Mucosa of gallbladder (tissue), 1 donor: ENCODE results near the gene PSMD14. TPM values are rescaled to one million over a fixed set of nuclear protein-coding genes. Genes with fewer than 3 reads are reported as not detected.
"Not testable (repeated sequence)": the region's sequence is repeated elsewhere in the genome, so short reads cannot be mapped to it uniquely, and the experiment has no call there.

Experiments
- DNase-seq: peaks from one replicate; pipeline ENCODE4 v3.0.0-alpha.2; 2020; ENCODE audit warnings: low spot score
- total RNA-seq: library from RNA; stranded (reverse); gene quantifications from one replicate; pipeline ENCODE4 v1.2.1, GENCODE V29; 2021
- donor health status: DM: no; HTN: no; CAD: no.

The PSMD14 gene
- total RNA-seq, result 36.2 TPM

- peak; percentile 93 for DNase-seq
These were observed at the start of gene PSMD14 for GRCh38 chr2:161308178-161308955. Gene PSMD14, plus strand, starts transcription at chr2:161308425. Its CDS starts 10,401 bp downstream, at chr2:161318826.

- DNase-seq, result no peak
These were observed 42.4 kb upstream of the PSMD14 start for GRCh38 chr2:161265874-161266273.

- no peak for DNase-seq
These were observed 39.1 kb upstream of the PSMD14 start for GRCh38 chr2:161269111-161269510.

GRCh38 chr2:161273038-161273760 lies 35.0 kb upstream of the PSMD14 start:
- DNase-seq, result no peak

GRCh38 chr2:161278564-161279229 lies 29.5 kb upstream of the PSMD14 start:
- DNase-seq, result peak; percentile 40

GRCh38 chr2:161279230-161279815 lies 28.9 kb upstream of the PSMD14 start:
- not testable (repeated sequence) for DNase-seq

GRCh38 chr2:161280906-161281323 lies 27.3 kb upstream of the PSMD14 start:
- peak; percentile 77 for DNase-seq

GRCh38 chr2:161281615-161282310 lies 26.5 kb upstream of the PSMD14 start:
- DNase-seq, result peak; percentile 24

- peak; percentile 24 for DNase-seq
These were observed 25.9 kb upstream of the PSMD14 start for GRCh38 chr2:161282311-161282644.

- no peak for DNase-seq
These were observed 24.3 kb upstream of the PSMD14 start for GRCh38 chr2:161283926-161284325.

- DNase-seq, result no peak
These were observed 4.6 kb upstream of the PSMD14 start for GRCh38 chr2:161303535-161304050.

- no peak for DNase-seq
These were observed 1.3 kb upstream of the PSMD14 start for GRCh38 chr2:161306919-161307318.

GRCh38 chr2:161307676-161308075 lies 549 bp upstream of the PSMD14 start:
- DNase-seq, result no peak

GRCh38 chr2:161312996-161313395 lies 4.8 kb downstream of the PSMD14 start:
- DNase-seq, result no peak

- no peak for DNase-seq
These were observed 7.2 kb downstream of the PSMD14 start for GRCh38 chr2:161315380-161315779.

- DNase-seq, result no peak
These were observed 8.5 kb downstream of the PSMD14 start for GRCh38 chr2:161316701-161317100.

- no peak for DNase-seq
These were observed 13.9 kb downstream of the PSMD14 start for GRCh38 chr2:161321944-161322648.

GRCh38 chr2:161324876-161325275 lies 16.7 kb downstream of the PSMD14 start:
- no peak for DNase-seq

GRCh38 chr2:161327582-161327981 lies 19.4 kb downstream of the PSMD14 start:
- no peak for DNase-seq

- no peak for DNase-seq
These were observed 24.2 kb downstream of the PSMD14 start for GRCh38 chr2:161332371-161332967.
